ENCODE results near the gene TMEM179B.
"Not testable (repeated sequence)": the region's sequence is repeated elsewhere in the genome, so short reads cannot be mapped to it uniquely, and the experiment has no call there.

TMEM179B gene, protein sequence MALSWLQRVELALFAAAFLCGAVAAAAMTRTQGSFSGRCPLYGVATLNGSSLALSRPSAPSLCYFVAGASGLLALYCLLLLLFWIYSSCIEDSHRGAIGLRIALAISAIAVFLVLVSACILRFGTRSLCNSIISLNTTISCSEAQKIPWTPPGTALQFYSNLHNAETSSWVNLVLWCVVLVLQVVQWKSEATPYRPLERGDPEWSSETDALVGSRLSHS

GRCh38 chr11:62787005-62787759, at the start of gene TMEM179B:
Gene TMEM179B (plus strand): TSS chr11:62787402. CDS start chr11:62787432, 30 bp downstream.
- no peak for FAIRE-seq

DNA sequence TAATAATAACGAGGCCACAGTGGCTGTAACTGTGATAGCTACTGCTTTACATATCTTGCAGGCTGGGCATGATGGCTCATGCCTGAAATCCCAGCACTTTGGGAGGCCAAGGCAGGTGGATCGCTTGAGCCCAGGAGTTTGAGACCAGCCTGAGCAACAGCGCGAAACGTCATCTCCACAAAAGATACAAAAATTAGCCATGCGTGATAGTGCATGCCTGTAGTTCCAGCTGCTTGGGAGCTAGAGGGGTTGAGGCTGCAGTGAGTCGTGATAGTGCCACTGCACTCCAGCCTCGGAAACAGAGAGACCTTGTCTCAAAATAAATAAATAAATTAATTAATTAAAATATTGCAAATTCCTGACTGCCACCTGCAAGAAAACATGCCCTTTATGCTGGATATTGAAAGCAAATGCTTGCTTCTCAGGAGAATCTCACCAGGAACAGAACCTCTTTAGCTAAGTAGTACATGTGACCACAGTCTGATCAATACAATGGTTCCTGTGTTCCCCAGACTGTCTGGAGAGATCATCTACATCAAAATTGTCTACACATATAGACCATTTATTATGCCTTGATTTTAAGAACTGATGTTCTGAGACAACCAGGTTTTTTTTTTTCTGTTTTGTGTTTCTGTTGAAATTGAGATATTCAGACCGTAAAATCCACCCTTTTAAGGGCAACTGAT, 39.6 kb upstream of the TMEM179B start:
- no peak for FAIRE-seq

DNA sequence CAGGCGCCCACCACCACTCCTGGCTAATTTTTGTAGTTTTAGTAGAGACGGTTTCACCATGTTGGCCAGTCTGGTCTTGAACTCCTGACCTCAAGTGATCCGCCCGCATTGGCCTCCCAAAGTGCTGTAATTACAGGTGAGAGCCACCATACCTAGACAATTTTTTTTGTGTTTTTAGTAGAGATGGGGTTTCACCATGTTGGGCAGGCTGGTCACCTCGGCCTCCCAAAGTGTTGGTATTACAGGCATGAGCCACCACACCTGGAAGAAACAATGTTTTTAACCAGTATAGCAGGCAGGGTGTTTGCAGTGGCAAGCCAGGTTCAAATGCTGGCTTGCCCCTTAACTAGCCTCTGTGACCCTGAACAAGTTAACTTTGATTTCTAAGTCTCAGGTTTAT, 37.3 kb upstream of the TMEM179B start:
- not testable (repeated sequence) for FAIRE-seq

GRCh38 chr11:62752177-62752785, 34.9 kb upstream of the TMEM179B start:
- FAIRE-seq = no peak

- no peak for FAIRE-seq
Measured at GRCh38 chr11:62752994-62753735, 34.0 kb upstream of the TMEM179B start.

- FAIRE-seq = peak; percentile 97
Measured at GRCh38 chr11:62753736-62754603, 33.2 kb upstream of the TMEM179B start, which contains the start of gene ZBTB3. Gene ZBTB3 (minus strand): TSS chr11:62754160. CDS start chr11:62753664, 496 bp downstream.

- no peak for FAIRE-seq
Measured at GRCh38 chr11:62755086-62755615, 32.1 kb upstream of the TMEM179B start.

DNA sequence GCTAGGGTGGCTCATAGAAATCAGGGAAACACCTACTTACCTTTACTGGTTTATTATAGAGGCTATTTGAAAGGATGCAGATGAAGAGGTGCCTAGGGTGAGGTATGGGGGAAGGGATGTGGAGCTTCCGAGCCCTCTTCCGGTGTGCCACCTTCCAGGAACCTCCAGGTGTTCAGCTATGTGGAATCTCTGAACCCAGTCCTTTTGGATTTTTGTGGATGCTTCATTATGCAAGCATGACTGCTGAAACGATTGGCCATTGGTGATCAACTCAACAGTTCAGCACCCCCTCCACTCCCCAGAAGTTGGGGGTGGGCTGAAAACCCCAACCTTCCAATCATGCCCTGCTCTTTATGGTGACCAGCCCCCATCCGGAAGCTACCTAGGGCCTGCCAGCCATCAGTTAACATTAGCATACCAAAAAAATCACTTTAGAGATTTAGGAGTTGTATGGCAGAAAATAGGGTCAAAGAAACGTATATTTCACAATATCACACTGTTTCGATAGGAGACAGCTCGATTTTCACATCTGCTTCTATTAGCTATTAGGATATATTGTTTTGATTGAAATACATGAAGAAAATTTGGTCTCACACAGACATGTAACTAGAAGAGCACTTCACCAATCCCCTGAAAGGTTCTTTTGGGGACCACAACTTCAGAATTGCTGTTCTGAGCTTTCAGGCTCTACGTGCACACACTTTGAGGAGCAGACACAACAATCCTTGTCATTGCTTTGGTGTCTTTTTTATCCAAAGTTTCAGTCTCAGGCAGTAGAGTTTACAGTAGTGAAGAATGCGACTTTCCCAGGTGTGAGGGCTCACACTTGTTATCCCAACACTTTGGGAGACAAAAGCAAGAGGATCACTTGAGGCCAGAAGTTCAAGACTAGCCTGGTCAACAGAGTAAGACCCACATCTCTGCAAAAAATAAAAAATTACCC, 29.1 kb upstream of the TMEM179B start:
- no peak for FAIRE-seq

GRCh38 chr11:62760867-62761227, 26.4 kb upstream of the TMEM179B start:
- FAIRE-seq = not testable (repeated sequence)

- no peak for FAIRE-seq
Measured at GRCh38 chr11:62770778-62771143, 16.4 kb upstream of the TMEM179B start.

GRCh38 chr11:62771144-62772021, 15.8 kb upstream of the TMEM179B start, which contains the start of gene TAF6L:
Gene TAF6L (plus strand): TSS chr11:62771396. CDS start chr11:62775784, 4,388 bp downstream.
- peak; percentile 85 for FAIRE-seq

GRCh38 chr11:62774407-62774806, 12.8 kb upstream of the TMEM179B start:
- FAIRE-seq = no peak

- no peak for FAIRE-seq
Measured at GRCh38 chr11:62775646-62776045, 11.6 kb upstream of the TMEM179B start.

- no peak for FAIRE-seq
Measured at GRCh38 chr11:62777389-62777788, 9.8 kb upstream of the TMEM179B start.

DNA sequence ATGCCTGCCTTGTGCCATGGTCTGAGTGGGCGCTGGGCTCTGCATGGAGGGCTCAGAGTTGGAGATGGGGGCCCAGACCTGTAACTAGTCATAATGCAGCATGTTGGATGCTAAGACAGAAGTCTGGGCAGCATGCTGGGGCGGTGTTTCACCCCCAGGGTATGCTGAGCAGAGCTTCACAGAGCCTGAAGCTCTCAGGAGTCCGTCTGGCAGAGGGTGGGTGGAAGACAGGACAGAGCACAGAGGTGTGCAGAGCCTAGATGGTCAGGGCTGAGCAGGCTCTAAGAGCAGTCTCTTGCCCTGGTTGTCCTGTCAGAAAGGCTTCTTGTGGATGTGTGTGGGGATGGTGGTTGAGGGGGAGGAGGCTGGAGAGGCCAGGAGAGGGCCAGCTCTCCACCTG, 8.8 kb upstream of the TMEM179B start:
- FAIRE-seq = no peak

GRCh38 chr11:62782753-62783152, 4.4 kb upstream of the TMEM179B start:
- FAIRE-seq = no peak

- FAIRE-seq = no peak
Measured at GRCh38 chr11:62786318-62787004, 741 bp upstream of the TMEM179B start.

DNA sequence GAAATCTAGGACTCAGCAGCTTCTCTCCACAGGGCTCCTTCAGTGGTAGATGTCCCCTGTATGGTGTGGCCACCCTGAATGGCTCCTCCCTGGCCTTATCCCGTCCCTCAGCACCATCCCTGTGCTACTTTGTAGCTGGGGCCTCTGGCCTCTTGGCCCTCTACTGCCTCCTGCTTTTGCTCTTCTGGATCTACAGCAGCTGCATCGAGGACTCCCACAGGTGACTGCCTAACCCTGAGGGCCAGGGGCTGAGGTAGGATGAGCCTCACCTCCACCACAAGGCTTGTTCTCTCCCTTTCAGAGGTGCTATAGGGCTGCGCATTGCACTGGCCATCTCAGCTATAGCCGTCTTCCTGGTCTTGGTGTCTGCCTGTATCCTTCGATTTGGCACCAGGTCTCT, 1.8 kb downstream of the TMEM179B start:
- FAIRE-seq = no peak
